HepG2 (cell line): Measurements from ENCODE around the gene IQCN. TPM values are rescaled to one million over a fixed set of nuclear protein-coding genes. Genes with fewer than 3 reads are reported as not detected.

Experiments used
- HOXA7 ChIP-seq: sonication (generic); formaldehyde crosslinking; IDR thresholded peaks from 2 replicates; pipeline ENCODE4 v1.8.1; 2022; ENCODE audit warnings: mild to moderate bottlenecking, missing genetic modification reagents, moderate library complexity
- IKZF4 ChIP-seq: sonication (generic); formaldehyde crosslinking; IDR thresholded peaks from 2 replicates; pipeline ENCODE4 v1.5.1; 2020; ENCODE audit warnings: borderline replicate concordance, mild to moderate bottlenecking, low read depth, missing genetic modification reagents; ENCODE audit errors: not compliant biosample characterization
- KDM1A ChIP-seq: IDR thresholded peaks from 2 replicates; pipeline ENCODE4 v1.6.1; 2016; ENCODE audit warnings: missing compliant biosample characterization
- MAFG ChIP-seq: sonication (generic); formaldehyde crosslinking; IDR thresholded peaks from 2 replicates; pipeline ENCODE4 v1.5.1; 2020; ENCODE audit warnings: mild to moderate bottlenecking, missing genetic modification reagents
- NONO ChIP-seq, 2 experiments: fragments of 450-650 bp in 1 of 2; sonication (generic) in 1 of 2; formaldehyde crosslinking in 1 of 2; IDR thresholded peaks in 1 of 2; conservative IDR thresholded peaks in 1 of 2; 2 replicates each; pipeline versions ENCODE4 v1.6.1 to v1.8.0; 2017 to 2022; ENCODE audit warnings: mild to moderate bottlenecking in 1 of 2, missing genetic modification reagents in 1 of 2, moderate library complexity in 1 of 2
- NR2F6 ChIP-seq, 2 experiments: IDR thresholded peaks; 2 replicates each; pipeline ENCODE4 v1.6.1; 2016; ENCODE audit warnings: antibody characterized with exemption in 1 of 2, mild to moderate bottlenecking in 1 of 2
- TSC22D2 ChIP-seq: sonication (generic); formaldehyde crosslinking; IDR thresholded peaks from 2 replicates; pipeline ENCODE4 v1.5.1; 2020; ENCODE audit warnings: missing genetic modification reagents, mild to moderate bottlenecking, borderline replicate concordance
- ZBTB40 ChIP-seq, 2 experiments: fragments of 450-650 bp in 1 of 2; sonication (generic) in 1 of 2; formaldehyde crosslinking in 1 of 2; IDR thresholded peaks; 2 replicates each; pipeline versions ENCODE4 v1.6.1 to v1.8.0; 2016 to 2022; ENCODE audit warnings: antibody characterized with exemption in 1 of 2, mild to moderate bottlenecking in 1 of 2, missing genetic modification reagents in 1 of 2
- ZFP1 ChIP-seq: IDR thresholded peaks from 2 replicates; pipeline ENCODE4 v1.6.1; 2016
- ZNF382 ChIP-seq: sonication (generic); formaldehyde crosslinking; IDR thresholded peaks from 2 replicates; pipeline ENCODE4 v1.5.0; 2020; ENCODE audit warnings: missing genetic modification reagents, mild to moderate bottlenecking, borderline replicate concordance
- ZNF549 ChIP-seq: sonication (generic); formaldehyde crosslinking; IDR thresholded peaks from 2 replicates; pipeline ENCODE4 v1.5.0; 2020; ENCODE audit warnings: missing genetic modification reagents
- ZNF577 ChIP-seq: sonication (generic); formaldehyde crosslinking; IDR thresholded peaks from 2 replicates; pipeline ENCODE4 v1.4.0; 2020; ENCODE audit warnings: mild to moderate bottlenecking, low read depth, missing genetic modification reagents, borderline replicate concordance
- ZNF800 ChIP-seq: sonication (generic); formaldehyde crosslinking; IDR thresholded peaks from 2 replicates; pipeline ENCODE4 v1.4.0; 2020; ENCODE audit warnings: missing genetic modification reagents
- ZNF891 ChIP-seq: sonication (generic); formaldehyde crosslinking; IDR thresholded peaks from 2 replicates; pipeline ENCODE4 v1.5.0; 2020; ENCODE audit warnings: mild to moderate bottlenecking, missing genetic modification reagents
- polyA plus RNA-seq, 8 experiments: library from polyadenylated mRNA; depleted of rRNA in 3 of 8; stranded (reverse) in 7 of 8; unstranded in 1 of 8; fragments of >200 nt; fragmentation: Illumina TruSeq in 4 of 8; extraction: Trizol in 4 of 8; gene quantifications; 2 replicates each; pipeline versions ENCODE4 v1.2.1 to v1.2.3, GENCODE V29; 2011 to 2016; ENCODE audit warnings: low read depth in 4 of 8, missing spikeins in 1 of 8, mixed read lengths in 1 of 8; ENCODE audit not compliant: insufficient read depth in 1 of 8
- total RNA-seq, 5 experiments: library from RNA; depleted of rRNA; stranded (reverse); fragments of >200 nt; fragmentation: Illumina TruSeq; extraction: Trizol; gene quantifications; 2 replicates each; pipeline ENCODE4 v1.2.3, GENCODE V29; 2016; ENCODE audit warnings: low read depth in 1 of 5

IQCN gene
- total and polyA plus RNA-seq, 2 of the 13 experiments (the other 11 are each of a cell fraction or from before 2014, with no cell fraction given): 0.04 to 0.18 TPM

- TF ChIP-seq ZBTB40 (IDR thresholded peaks at IDR 0.05) (no peak), ZBTB40 (CRISPR knock-in tag; IDR thresholded peaks at IDR 0.05) (no peak; the same call in 1 of the 2 replicates), KDM1A (CRISPR knock-in tag) (peak; percentile 77), ZNF549 (CRISPR knock-in tag) (no peak), HOXA7 (no peak), ZNF800 (CRISPR knock-in tag) (no peak), NR2F6 (IDR thresholded peaks at IDR 0.05) (no peak), NR2F6 (CRISPR knock-in tag; IDR thresholded peaks at IDR 0.05) (peak; percentile 47; the same call in 1 of the 2 replicates), ZFP1 (CRISPR knock-in tag) (0 out of 2 replicates have a peak, but pooled peaks have one; percentile 15), ZNF577 (no peak), MAFG (CRISPR knock-in tag) (no peak), ZNF891 (CRISPR knock-in tag) (no peak), IKZF4 (CRISPR knock-in tag) (no peak), ZNF382 (CRISPR knock-in tag) (no peak), NONO (IDR thresholded peaks at IDR 0.05) (no peak), NONO (CRISPR knock-in tag; conservative IDR thresholded peaks at IDR 0.05) (no peak), TSC22D2 (CRISPR knock-in tag) (no peak)
These were observed 26.9 kb upstream of the IQCN start (continued) for GRCh38 chr19:18300930-18301717.
